Measurements from ENCODE around the gene TRNP1.

TRNP1 gene

GRCh38 chr1:27031235-27032118 lies 38.0 kb downstream of the TRNP1 start:
- H3K4me3 ChIP-seq (ENCODE audit: low read length) = peak overlapping the region; percentile 45
- DNase-seq (ENCODE audit: low read depth) = peak; percentile 76
- TF ChIP-seq CTCF (conservative IDR thresholded peaks at IDR 0.05; ENCODE audit: low read length) = no peak

GRCh38 chr1:27032119-27032461 lies 38.6 kb downstream of the TRNP1 start:
- TF ChIP-seq CTCF (conservative IDR thresholded peaks at IDR 0.05; ENCODE audit: low read length) = no peak
- no peak overlapping the region; the same call in 1 of the 2 replicates for H3K4me3 ChIP-seq (ENCODE audit: low read length)
- no peak for DNase-seq (ENCODE audit: low read depth)

GRCh38 chr1:27033043-27033746 lies 39.7 kb downstream of the TRNP1 start:
- no peak overlapping the region for H3K4me3 ChIP-seq (ENCODE audit: low read length)
- no peak for DNase-seq (ENCODE audit: low read depth)
- TF ChIP-seq CTCF (conservative IDR thresholded peaks at IDR 0.05; ENCODE audit: low read length) = no peak

- no peak overlapping the region for H3K4me3 ChIP-seq (ENCODE audit: low read length)
- no peak for TF ChIP-seq CTCF (conservative IDR thresholded peaks at IDR 0.05; ENCODE audit: low read length)
- DNase-seq (ENCODE audit: low read depth) = no peak
Measured at GRCh38 chr1:27035344-27035743, 41.9 kb downstream of the TRNP1 start.

- no peak overlapping the region for H3K4me3 ChIP-seq (ENCODE audit: low read length)
- no peak for DNase-seq (ENCODE audit: low read depth)
- TF ChIP-seq CTCF (conservative IDR thresholded peaks at IDR 0.05; ENCODE audit: low read length) = no peak
Measured at GRCh38 chr1:27036718-27037117, 43.2 kb downstream of the TRNP1 start.

- TF ChIP-seq CTCF (conservative IDR thresholded peaks at IDR 0.05; ENCODE audit: low read length) = no peak
- no peak overlapping the region for H3K4me3 ChIP-seq (ENCODE audit: low read length)
- no peak for DNase-seq (ENCODE audit: low read depth)
Measured at GRCh38 chr1:27037518-27037917, 44.0 kb downstream of the TRNP1 start.

- DNase-seq (ENCODE audit: low read depth) = no peak
Measured at GRCh38 chr1:27038020-27038419, 44.5 kb downstream of the TRNP1 start.

More at GRCh38 chr1:27038020-27038419, 44.5 kb downstream of the TRNP1 start:
- TF ChIP-seq CTCF (conservative IDR thresholded peaks at IDR 0.05; ENCODE audit: low read length) = no peak
- H3K4me3 ChIP-seq (ENCODE audit: low read length) = no peak overlapping the region

All from AG10803 (cell line).